Measurements from ENCODE around the gene RNF144B. TPM values are rescaled to one million over a fixed set of nuclear protein-coding genes. Genes with fewer than 3 reads are reported as not detected.

The RNF144B gene
- total and polyA plus RNA-seq, 2 donors (not counting 1 experiment from before 2014, with no cell fraction given) = 3.0 to 17.0 TPM

- peak; percentile 31 for DNase-seq
- WGBS (ENCODE audit: insufficient coverage) = no CpG with 5 or more reads among the region's 4 CpGs
- Histone ChIP-seq H3K79me2 (ENCODE audit: control insufficient read depth, insufficient read depth, low read length) (no peaks in the 10 kb centered on the region), H3K36me3 (replicated peaks in 1 of 2; ENCODE audit: control extremely low read depth in 1 of 2, control insufficient read depth in 1 of 2, extremely low read depth in 1 of 2, insufficient read depth in 2 of 2, low read length in 1 of 2) (no peaks in the 10 kb centered on the region), H3K4me3 (ENCODE audit: control extremely low read depth in 1 of 5, extremely low read depth in 1 of 5, insufficient read depth in 1 of 5, low read depth in 2 of 5, low read length in 4 of 5) (no peak overlapping the region), H3K27me3 (replicated peaks in 1 of 4; ENCODE audit: control extremely low read depth in 1 of 4, control insufficient read depth in 3 of 4, insufficient read depth in 4 of 4, low read length in 3 of 4) (no peaks in the 10 kb centered on the region), H3K9ac (ENCODE audit: low read length) (no peak overlapping the region), H3K4me2 (replicated peaks; ENCODE audit: low read depth, low read length, poor library complexity, severe bottlenecking) (no peak overlapping the region), H3K4me1 (ENCODE audit: control insufficient read depth in 2 of 2, insufficient read depth in 2 of 2, low read length in 2 of 2) (peaks cover 3 to 12% of the 10 kb centered on the region in 2 donors), H3K27ac (ENCODE audit: low read length in 2 of 2) (no peak overlapping the region), H4K20me1 (ENCODE audit: control insufficient read depth, insufficient read depth, low read length, poor library complexity, severe bottlenecking) (no peaks in the 10 kb centered on the region), H3K9me3 (ENCODE audit: control extremely low read depth in 1 of 3, control insufficient read depth in 2 of 3, insufficient read depth in 1 of 3, low read length in 2 of 3) (peaks cover 0 to 6% (median 0%) of the 10 kb centered on the region in 3 donors), H2AFZ (ENCODE audit: insufficient read depth, low read depth, low read length, poor library complexity, severe bottlenecking) (peak overlapping the region; percentile 67)
- intact Hi-C loops (cut with micrococcal nuclease) = loop anchor here (5.0 kb wide), 1 partner anchor 239 kb away; the partner anchor contains the start of gene DEK
- Mint-ChIP-seq H3K27ac (peak overlapping the region; percentile 21), H3K27me3 (no peaks in the 10 kb centered on the region), H3K4me1 (peaks cover 8% of the 10 kb centered on the region), H3K4me3 (no peak overlapping the region), H3K9me3 (ENCODE audit: insufficient read depth) (no peaks in the 10 kb centered on the region)
- no peak for ATAC-seq (ENCODE audit: low read depth)
- ChIA-PET POLR2A (no interaction called here), CTCF (interaction anchor here (0.9 to 7.9 kb wide), 10 partner anchors 12 to 380 kb away, joined by 3 to 379 read pairs (median 6); partner anchors contain the start of genes NHLRC1 and RNF144B)
- no peak for TF ChIP-seq CTCF (IDR thresholded peaks at IDR 0.05)
- TF ChIP-seq EZH2 (IDR thresholded peaks at IDR 0.05; ENCODE audit: borderline replicate concordance, insufficient read depth, low read depth, low read length, poor library complexity, severe bottlenecking) = no peak
These were observed 114.5 kb downstream of the RNF144B start for GRCh38 chr6:18501663-18502013.

- no peak overlapping the region for H3K9ac ChIP-seq (ENCODE audit: low read length)
- peaks cover 12% of the 10 kb centered on the region for H3K4me1 Mint-ChIP-seq
- CTCF ChIA-PET = interaction anchor here (0.5 to 7.9 kb wide), 25 partner anchors 9 to 381 kb away, joined by 3 to 379 read pairs (median 3); partner anchors contain the start of genes NHLRC1 and RNF144B
- POLR2A ChIA-PET = interaction anchor here (0.6 kb wide), 1 partner anchor 103 kb away, joined by 4 read pairs; no protein-coding TSS in a partner anchor
- H3K27ac Mint-ChIP-seq = no peak overlapping the region
- ATAC-seq (ENCODE audit: low read depth) (no peak), DNase-seq (no peak)
- TF ChIP-seq EZH2 (IDR thresholded peaks at IDR 0.05; ENCODE audit: borderline replicate concordance, insufficient read depth, low read depth, low read length, poor library complexity, severe bottlenecking) = no peak
- no peak for TF ChIP-seq CTCF (IDR thresholded peaks at IDR 0.05)
- no peaks in the 10 kb centered on the region for H4K20me1 ChIP-seq (ENCODE audit: control insufficient read depth, insufficient read depth, low read length, poor library complexity, severe bottlenecking)
- no peak overlapping the region for H3K4me3 Mint-ChIP-seq
- H3K27ac ChIP-seq (ENCODE audit: low read length in 2 of 2) = no peak overlapping the region
- no peaks in the 10 kb centered on the region for H3K27me3 Mint-ChIP-seq
- H3K36me3 ChIP-seq (replicated peaks in 1 of 2; ENCODE audit: control extremely low read depth in 1 of 2, control insufficient read depth in 1 of 2, extremely low read depth in 1 of 2, insufficient read depth in 2 of 2, low read length in 1 of 2) = no peaks in the 10 kb centered on the region
- no peaks in the 10 kb centered on the region for H3K79me2 ChIP-seq (ENCODE audit: control insufficient read depth, insufficient read depth, low read length)
- peak overlapping the region in 1 of 5 experiments; percentile 41 for H3K4me3 ChIP-seq (ENCODE audit: control extremely low read depth in 1 of 5, extremely low read depth in 1 of 5, insufficient read depth in 1 of 5, low read depth in 2 of 5, low read length in 4 of 5)
- peaks cover 0 to 6% (median 0%) of the 10 kb centered on the region in 3 donors for H3K9me3 ChIP-seq (ENCODE audit: control extremely low read depth in 1 of 3, control insufficient read depth in 2 of 3, insufficient read depth in 1 of 3, low read length in 2 of 3)
- H3K27me3 ChIP-seq (replicated peaks in 1 of 4; ENCODE audit: control extremely low read depth in 1 of 4, control insufficient read depth in 3 of 4, insufficient read depth in 4 of 4, low read length in 3 of 4) = no peaks in the 10 kb centered on the region
- peaks cover 7 to 17% of the 10 kb centered on the region in 2 donors for H3K4me1 ChIP-seq (ENCODE audit: control insufficient read depth in 2 of 2, insufficient read depth in 2 of 2, low read length in 2 of 2)
- H3K9me3 Mint-ChIP-seq (ENCODE audit: insufficient read depth) = no peaks in the 10 kb centered on the region
- intact Hi-C loops (cut with micrococcal nuclease) = loop anchor here (5.0 kb wide), 1 partner anchor 241 kb away; the partner anchor contains the start of gene DEK
- no peak overlapping the region for H3K4me2 ChIP-seq (replicated peaks; ENCODE audit: low read depth, low read length, poor library complexity, severe bottlenecking)
- H2AFZ ChIP-seq (ENCODE audit: insufficient read depth, low read depth, low read length, poor library complexity, severe bottlenecking) = no peak overlapping the region
These were observed 116.0 kb downstream of the RNF144B start for GRCh38 chr6:18503206-18503592.
